Kidney (tissue), 14 donors: Measurements from ENCODE around the gene CST3. TPM values are rescaled to one million over a fixed set of nuclear protein-coding genes. Genes with fewer than 3 reads are reported as not detected.
"Not testable (repeated sequence)": the region's sequence is repeated elsewhere in the genome, so short reads cannot be mapped to it uniquely, and the experiment has no call there.

Experiments
- DNase-seq, 5 donors: peaks; one replicate each; pipeline ENCODE4 v3.0.0-alpha.2; 2013 to 2020
- FAIRE-seq: peaks from 2 replicates; lab custom pipeline; 2012; peaks lifted over from hg19 to GRCh38; lab: Jason Lieb, UNC
- H3K27ac ChIP-seq, 2 donors: one replicate each; pipeline ENCODE4 v1.7.0; 2013; ENCODE audit warnings: low read depth in 2 of 2, low read length in 2 of 2, inconsistent platforms in 1 of 2
- H3K27me3 ChIP-seq: one replicate; pipeline ENCODE4 v1.7.1; 2013; ENCODE audit warnings: low read length, inconsistent platforms; ENCODE audit not compliant: control insufficient read depth, insufficient read depth
- H3K36me3 ChIP-seq, 3 donors: one replicate each; pipeline versions ENCODE4 v1.7.0 to v1.7.1; 2013; ENCODE audit warnings: low read length in 3 of 3, control low read depth in 1 of 3, inconsistent platforms in 1 of 3; ENCODE audit not compliant: insufficient read depth in 3 of 3, control insufficient read depth in 2 of 3
- H3K4me1 ChIP-seq, 3 donors: one replicate each; pipeline versions ENCODE4 v1.7.0 to v1.7.1; 2013; ENCODE audit warnings: low read length in 3 of 3, inconsistent platforms in 1 of 3, low read depth in 1 of 3; ENCODE audit not compliant: control insufficient read depth in 2 of 3, insufficient read depth in 2 of 3
- H3K4me3 ChIP-seq, 3 donors: one replicate each; pipeline versions ENCODE4 v1.7.0 to v1.8.1; 2013; ENCODE audit warnings: low read length in 3 of 3, control low read depth in 1 of 3, inconsistent platforms in 1 of 3
- H3K9ac ChIP-seq, 3 donors: one replicate each; pipeline versions ENCODE4 v1.7.0 to v1.7.1; 2013; ENCODE audit warnings: low read length in 3 of 3, control low read depth in 1 of 3, inconsistent platforms in 1 of 3
- H3K9me3 ChIP-seq, 3 donors: one replicate each; pipeline versions ENCODE4 v1.7.0 to v1.7.1; 2013; ENCODE audit warnings: low read length in 3 of 3, control low read depth in 1 of 3, inconsistent platforms in 1 of 3; ENCODE audit not compliant: control insufficient read depth in 2 of 3, insufficient read depth in 1 of 3
- intact Hi-C: fragments of 100-400 bp; cut with DNase I; formaldehyde crosslinking; loops from one replicate; pipeline ENCODE4 v1.11.1; 2022
- polyA plus RNA-seq: library from polyadenylated mRNA; stranded (reverse); fragments of 350-450 nt; fragmentation: Illumina TruSeq; extraction: RNeasy Lipid Tissue Mini Kit (QIAGEN cat#74804); gene quantifications from one replicate; pipeline ENCODE4 v1.2.3, GENCODE V29; 2014; ENCODE audit warnings: low read depth, low replicate concordance; ENCODE audit not compliant: insufficient read depth
- total RNA-seq: library from RNA; stranded (reverse); fragmentation: NEBNext Ultra II Directional; extraction: Animal tissue kit (Norgen Biotek cat#: 25700); gene quantifications from one replicate; pipeline ENCODE4 v1.2.1, GENCODE V29; 2021
- TF ChIP-seq, protein P1 (sequence below): IDR thresholded peaks from 3 replicates; pipeline ENCODE4 v1.5.1; 2012; ENCODE audit warnings: mild to moderate bottlenecking, moderate library complexity, borderline replicate concordance; ENCODE audit not compliant: insufficient read depth; ENCODE audit errors: extremely low read depth
- donor health status: control.
- donor health status: control.
- donor health status: control.
- donor health status: control.
- donor health status: control.
- donor health status: DM: yes; HTN: yes; CAD: no.
- donor health status: Normal renal cell carcinoma (clear cell type).

CST3 gene
- total and polyA plus RNA-seq, 2 donors from 2014 or later, result 852 to 942 TPM

DNA sequence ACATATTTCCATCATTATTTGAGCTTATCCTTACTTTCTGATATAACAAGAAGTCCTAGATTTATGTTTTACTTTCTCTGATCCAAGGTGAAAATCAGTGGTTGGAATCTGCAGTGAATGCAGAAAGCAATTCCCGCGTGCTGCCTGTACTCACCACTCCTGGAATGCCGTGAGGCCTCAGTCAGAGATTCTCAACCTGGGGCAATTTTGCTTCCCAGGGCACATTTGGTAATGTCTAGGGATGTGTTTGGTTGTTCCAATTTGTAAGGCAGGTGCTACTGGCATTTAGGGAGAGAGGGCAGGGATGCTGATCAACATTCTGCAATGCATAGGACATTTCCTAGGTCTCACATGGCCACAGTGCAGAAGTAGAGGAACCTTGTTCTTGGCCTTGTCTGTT lies 27.2 kb upstream of the CST3 start:
- intact Hi-C loops, result no loop called here
- TF ChIP-seq, protein P1, sequence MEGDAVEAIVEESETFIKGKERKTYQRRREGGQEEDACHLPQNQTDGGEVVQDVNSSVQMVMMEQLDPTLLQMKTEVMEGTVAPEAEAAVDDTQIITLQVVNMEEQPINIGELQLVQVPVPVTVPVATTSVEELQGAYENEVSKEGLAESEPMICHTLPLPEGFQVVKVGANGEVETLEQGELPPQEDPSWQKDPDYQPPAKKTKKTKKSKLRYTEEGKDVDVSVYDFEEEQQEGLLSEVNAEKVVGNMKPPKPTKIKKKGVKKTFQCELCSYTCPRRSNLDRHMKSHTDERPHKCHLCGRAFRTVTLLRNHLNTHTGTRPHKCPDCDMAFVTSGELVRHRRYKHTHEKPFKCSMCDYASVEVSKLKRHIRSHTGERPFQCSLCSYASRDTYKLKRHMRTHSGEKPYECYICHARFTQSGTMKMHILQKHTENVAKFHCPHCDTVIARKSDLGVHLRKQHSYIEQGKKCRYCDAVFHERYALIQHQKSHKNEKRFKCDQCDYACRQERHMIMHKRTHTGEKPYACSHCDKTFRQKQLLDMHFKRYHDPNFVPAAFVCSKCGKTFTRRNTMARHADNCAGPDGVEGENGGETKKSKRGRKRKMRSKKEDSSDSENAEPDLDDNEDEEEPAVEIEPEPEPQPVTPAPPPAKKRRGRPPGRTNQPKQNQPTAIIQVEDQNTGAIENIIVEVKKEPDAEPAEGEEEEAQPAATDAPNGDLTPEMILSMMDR, result no peak
- Histone ChIP-seq H3K9me3 (peaks cover 0 to under 1% (median 0%) of the 10 kb centered on the region in 3 donors), H3K4me3 (no peak overlapping the region), H3K36me3 (peaks cover 0 to under 1% (median 0%) of the 10 kb centered on the region in 3 donors), H3K4me1 (peaks cover 0 to under 1% (median 0%) of the 10 kb centered on the region in 3 donors), H3K9ac (no peak overlapping the region), H3K27ac (no peak overlapping the region), H3K27me3 (no peaks in the 10 kb centered on the region)
- DNase-seq (no peak), FAIRE-seq (no peak)

DNA sequence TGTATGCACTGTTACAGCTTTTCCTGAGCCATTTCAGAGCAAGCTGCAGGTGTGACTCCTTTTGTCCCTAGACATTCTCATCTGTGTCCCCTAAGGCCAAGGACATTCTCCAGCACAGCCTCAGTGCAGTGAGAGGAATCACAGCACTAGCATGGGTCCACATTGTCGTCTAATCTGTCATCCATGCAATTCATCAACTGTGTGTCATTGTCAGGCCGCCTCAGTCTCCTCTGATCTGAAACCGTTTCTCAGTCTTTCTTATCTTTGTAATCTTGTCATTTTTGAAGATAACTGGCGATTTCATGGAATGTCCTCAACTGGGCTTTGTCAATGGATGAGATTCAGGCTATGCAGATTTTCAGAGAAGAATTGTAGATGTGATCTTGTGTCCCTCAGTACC lies 26.3 kb upstream of the CST3 start:
- H3K4me1 ChIP-seq, H3K9me3 ChIP-seq, H3K27ac ChIP-seq, H3K9ac ChIP-seq, intact Hi-C loops, DNase-seq, H3K27me3 ChIP-seq, H3K36me3 ChIP-seq, H3K4me3 ChIP-seq, FAIRE-seq: not testable (repeated sequence)

- Histone ChIP-seq H3K9me3 (peaks cover 0 to 3% (median 0%) of the 10 kb centered on the region in 3 donors), H3K27me3 (no peaks in the 10 kb centered on the region), H3K4me1 (peaks cover 5 to 10% (median 7%) of the 10 kb centered on the region in 3 donors), H3K36me3 (peaks cover 0 to 2% (median 0%) of the 10 kb centered on the region in 3 donors), H3K4me3 (no peak overlapping the region), H3K9ac (no peak overlapping the region), H3K27ac (no peak overlapping the region)
- FAIRE-seq (no peak), DNase-seq (no peak)
- intact Hi-C loops, result no loop called here
- TF ChIP-seq, protein P1, result no peak
Observed at GRCh38 chr20:23663180-23663579, 25.4 kb upstream of the CST3 start.

GRCh38 chr20:23662276-23662870 lies 24.6 kb upstream of the CST3 start:
- intact Hi-C loops, result no loop called here
- no peak overlapping the region for H3K4me3 ChIP-seq
- H3K27ac ChIP-seq, result no peak overlapping the region
- H3K36me3 ChIP-seq, result peaks cover 0 to 2% (median 0%) of the 10 kb centered on the region in 3 donors
- no peaks in the 10 kb centered on the region for H3K27me3 ChIP-seq
- peaks cover 0 to 3% (median 0%) of the 10 kb centered on the region in 3 donors for H3K9me3 ChIP-seq
- peaks cover 5 to 10% (median 7%) of the 10 kb centered on the region in 3 donors for H3K4me1 ChIP-seq
- no peak overlapping the region for H3K9ac ChIP-seq
- TF ChIP-seq, protein P1, result no peak
- FAIRE-seq (no peak), DNase-seq (peak in 1 of 5 donors; percentile 6)
